DOHH2 (cell line): ENCODE data around the gene VGLL4.

ENCODE experiments used
- H3F3A ChIP-seq: fragments of 200-600 bp; sonication (generic), shearing (Covaris generic); 2 replicates; pipeline ENCODE4 v1.6.0; 2016; ENCODE audit warnings: antibody characterized with exemption, mild to moderate bottlenecking; ENCODE audit not compliant: control insufficient read depth, insufficient read depth
- H3K27ac ChIP-seq: fragments of 200-600 bp; sonication (generic); 2 replicates; pipeline ENCODE4 v1.5.1; 2014; ENCODE audit warnings: low read depth, mild to moderate bottlenecking, low read length, moderate library complexity
- H3K27me3 ChIP-seq: fragments of 200-600 bp; sonication (generic); 2 replicates; pipeline ENCODE4 v1.6.1; 2014; ENCODE audit warnings: mild to moderate bottlenecking, low read length, mixed read lengths; ENCODE audit not compliant: control insufficient read depth
- H3K36me3 ChIP-seq: fragments of 200-600 bp; sonication (generic); 2 replicates; pipeline ENCODE4 v1.6.1; 2014; ENCODE audit warnings: mild to moderate bottlenecking, low read length, moderate library complexity, mixed read lengths; ENCODE audit not compliant: control insufficient read depth
- H3K4me1 ChIP-seq: fragments of 200-600 bp; sonication (generic); 2 replicates; pipeline ENCODE4 v1.6.1; 2014; ENCODE audit warnings: mild to moderate bottlenecking, low read length, mixed read lengths; ENCODE audit not compliant: control insufficient read depth
- H3K4me2 ChIP-seq: fragments of 200-600 bp; sonication (generic); 2 replicates; pipeline ENCODE4 v1.6.0; 2014; ENCODE audit warnings: mild to moderate bottlenecking, low read length, moderate library complexity
- H3K4me3 ChIP-seq: fragments of 200-600 bp; sonication (generic); 2 replicates; pipeline ENCODE4 v1.5.1; 2014; ENCODE audit warnings: mild to moderate bottlenecking, low read length, mixed read lengths
- H3K79me2 ChIP-seq: fragments of 200-600 bp; sonication (generic); 2 replicates; pipeline ENCODE4 v1.6.1; 2014; ENCODE audit warnings: mild to moderate bottlenecking, low read length, mixed read lengths; ENCODE audit not compliant: control insufficient read depth
- H3K9me2 ChIP-seq: fragments of 200-600 bp; sonication (generic); replicated peaks from 2 replicates; pipeline ENCODE4 v1.6.1; 2014; ENCODE audit warnings: mild to moderate bottlenecking, low read length, mixed read lengths; ENCODE audit not compliant: control insufficient read depth
- H3K9me3 ChIP-seq: fragments of 200-600 bp; sonication (generic); 2 replicates; pipeline ENCODE4 v1.6.1; 2014; ENCODE audit warnings: antibody characterized with exemption, low read length, mixed read lengths; ENCODE audit not compliant: control insufficient read depth, insufficient read depth
- H4K20me1 ChIP-seq: fragments of 200-600 bp; sonication (generic); 2 replicates; pipeline ENCODE4 v1.6.0; 2014; ENCODE audit warnings: low read depth, mild to moderate bottlenecking, antibody characterized with exemption, low read length, moderate library complexity; ENCODE audit not compliant: control insufficient read depth, insufficient read depth
- EZH2phosphoT487 ChIP-seq: fragments of 200-600 bp; sonication (generic); IDR thresholded peaks from 2 replicates; pipeline ENCODE4 v1.6.1; 2017; ENCODE audit warnings: borderline replicate concordance, mild to moderate bottlenecking, antibody characterized with exemption, low read length, moderate library complexity, mixed read lengths
- TF ChIP-seq, protein P1 (sequence below): fragments of 200-600 bp; sonication (generic); IDR thresholded peaks from one replicate; pipeline ENCODE4 v1.5.1; 2014; ENCODE audit warnings: antibody characterized with exemption, mild to moderate bottlenecking, low read depth, low read length; ENCODE audit not compliant: poor library complexity, severe bottlenecking

VGLL4 gene

DNA sequence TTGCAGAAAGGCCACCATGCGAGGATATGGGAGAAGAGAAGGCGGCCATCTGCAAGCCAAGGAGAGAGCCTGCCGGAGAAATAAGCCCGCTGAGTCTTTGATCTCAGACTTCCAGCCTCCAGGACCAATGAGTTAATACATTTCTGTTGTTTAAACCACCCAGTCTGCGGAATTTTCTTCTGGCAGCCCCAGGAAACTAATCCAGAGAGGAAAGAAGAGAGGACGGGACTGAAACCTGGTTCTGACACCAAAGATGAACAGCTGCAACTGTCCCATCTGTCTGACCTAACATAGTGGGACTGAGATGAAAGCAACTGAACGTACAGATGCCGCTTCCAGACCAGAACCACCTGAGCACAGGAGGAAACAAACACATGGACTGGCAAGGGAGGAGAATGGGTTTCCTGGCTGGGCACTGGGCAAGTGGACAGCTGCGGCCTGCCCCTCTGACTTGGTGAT, 32.3 kb downstream of the VGLL4 start:
- Histone ChIP-seq H3K27me3 (no peaks in the 10 kb centered on the region), H3K79me2 (peaks cover 100% of the 10 kb centered on the region), H4K20me1 (peaks cover 25% of the 10 kb centered on the region), H3K4me3 (no peak overlapping the region), H3K27ac (no peak overlapping the region), H3F3A (peaks cover 4% of the 10 kb centered on the region; the same call in 1 of the 2 replicates), H3K4me1 (peaks cover 56% of the 10 kb centered on the region), H3K9me2 (no peaks in the 10 kb centered on the region), H3K36me3 (peaks cover 42% of the 10 kb centered on the region), H3K4me2 (no peak overlapping the region), H3K9me3 (no peaks in the 10 kb centered on the region)
- TF ChIP-seq, protein P1, sequence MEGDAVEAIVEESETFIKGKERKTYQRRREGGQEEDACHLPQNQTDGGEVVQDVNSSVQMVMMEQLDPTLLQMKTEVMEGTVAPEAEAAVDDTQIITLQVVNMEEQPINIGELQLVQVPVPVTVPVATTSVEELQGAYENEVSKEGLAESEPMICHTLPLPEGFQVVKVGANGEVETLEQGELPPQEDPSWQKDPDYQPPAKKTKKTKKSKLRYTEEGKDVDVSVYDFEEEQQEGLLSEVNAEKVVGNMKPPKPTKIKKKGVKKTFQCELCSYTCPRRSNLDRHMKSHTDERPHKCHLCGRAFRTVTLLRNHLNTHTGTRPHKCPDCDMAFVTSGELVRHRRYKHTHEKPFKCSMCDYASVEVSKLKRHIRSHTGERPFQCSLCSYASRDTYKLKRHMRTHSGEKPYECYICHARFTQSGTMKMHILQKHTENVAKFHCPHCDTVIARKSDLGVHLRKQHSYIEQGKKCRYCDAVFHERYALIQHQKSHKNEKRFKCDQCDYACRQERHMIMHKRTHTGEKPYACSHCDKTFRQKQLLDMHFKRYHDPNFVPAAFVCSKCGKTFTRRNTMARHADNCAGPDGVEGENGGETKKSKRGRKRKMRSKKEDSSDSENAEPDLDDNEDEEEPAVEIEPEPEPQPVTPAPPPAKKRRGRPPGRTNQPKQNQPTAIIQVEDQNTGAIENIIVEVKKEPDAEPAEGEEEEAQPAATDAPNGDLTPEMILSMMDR = no peak
- no peak for TF ChIP-seq EZH2phosphoT487

DNA sequence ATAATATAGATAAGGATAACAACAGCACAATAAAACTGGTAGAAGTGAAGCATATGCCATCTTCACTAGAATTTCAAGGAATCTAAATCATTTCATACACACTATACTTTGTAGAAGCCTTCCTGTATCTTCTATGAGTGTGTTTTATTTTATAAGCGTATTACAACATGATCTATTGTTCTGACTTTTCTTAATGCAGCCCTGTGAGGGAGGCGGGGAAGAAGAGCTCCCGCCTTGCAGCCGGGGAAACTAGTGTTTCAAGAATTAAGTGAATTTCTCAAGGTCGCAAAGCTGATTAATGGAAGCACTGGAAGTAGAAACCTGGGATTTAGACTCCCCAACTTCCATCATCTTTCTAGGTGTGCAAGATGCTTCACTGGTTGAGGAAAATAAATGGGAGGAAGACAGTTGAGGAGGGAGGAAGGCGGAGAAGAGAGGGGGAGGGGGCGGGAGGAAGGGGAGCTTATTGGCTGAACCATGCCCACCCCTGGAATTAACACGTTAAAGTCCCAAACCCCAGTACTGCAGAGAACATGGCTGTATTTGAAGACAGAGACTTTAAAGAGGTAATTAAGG, 32.9 kb downstream of the VGLL4 start:
- no peak for TF ChIP-seq EZH2phosphoT487
- TF ChIP-seq, protein P1 = no peak
- H3K9me3 ChIP-seq = no peaks in the 10 kb centered on the region
- no peak overlapping the region for H3K27ac ChIP-seq
- H3K27me3 ChIP-seq = no peaks in the 10 kb centered on the region
- peaks cover 100% of the 10 kb centered on the region for H3K79me2 ChIP-seq
- peaks cover 62% of the 10 kb centered on the region for H3K4me1 ChIP-seq
- peaks cover 5% of the 10 kb centered on the region; the same call in 1 of the 2 replicates for H3F3A ChIP-seq
- no peak overlapping the region for H3K4me2 ChIP-seq
- H3K36me3 ChIP-seq = peaks cover 47% of the 10 kb centered on the region
- no peaks in the 10 kb centered on the region for H3K9me2 ChIP-seq
- H4K20me1 ChIP-seq = peaks cover 19% of the 10 kb centered on the region
- H3K4me3 ChIP-seq = no peak overlapping the region

DNA sequence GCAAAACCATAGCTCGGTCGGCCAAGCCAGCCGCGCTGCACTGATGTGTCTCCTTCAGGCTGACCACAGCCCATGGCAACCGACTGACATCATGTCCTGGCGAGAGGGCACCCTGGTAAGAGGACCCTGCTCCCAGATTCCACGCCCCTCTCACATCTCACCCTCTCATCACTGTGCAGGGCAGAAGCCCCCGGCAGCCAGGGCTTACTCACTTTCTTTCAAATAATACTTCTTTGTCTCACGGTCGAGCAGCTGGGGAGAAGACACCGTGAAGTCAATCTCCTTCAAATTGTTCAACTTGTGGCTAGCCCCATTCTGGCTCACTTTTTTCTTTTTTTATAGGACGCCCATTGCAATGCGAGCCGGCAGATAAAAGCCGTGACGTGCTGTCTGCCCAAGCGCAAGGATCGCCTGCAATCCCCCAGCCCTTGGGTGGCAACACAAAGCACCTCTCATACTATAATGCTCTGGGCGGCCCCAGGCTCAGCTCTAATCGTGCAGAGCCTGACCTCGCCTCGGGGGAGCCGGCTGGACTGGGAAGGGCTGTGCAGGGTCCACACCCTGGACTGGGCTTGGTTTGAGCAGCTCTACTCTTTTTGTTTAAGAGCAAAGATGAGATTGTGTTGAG, 33.6 kb downstream of the VGLL4 start:
- Histone ChIP-seq H3K36me3 (peaks cover 49% of the 10 kb centered on the region), H3K4me3 (no peak overlapping the region), H3K9me3 (no peaks in the 10 kb centered on the region), H3K4me1 (peaks cover 68% of the 10 kb centered on the region), H3K27ac (no peak overlapping the region), H3F3A (peaks cover 11% of the 10 kb centered on the region; the same call in 1 of the 2 replicates), H3K9me2 (no peaks in the 10 kb centered on the region), H4K20me1 (peaks cover 17% of the 10 kb centered on the region), H3K79me2 (peaks cover 100% of the 10 kb centered on the region), H3K27me3 (no peaks in the 10 kb centered on the region), H3K4me2 (peak overlapping the region; percentile 40; the same call in 1 of the 2 replicates)
- TF ChIP-seq EZH2phosphoT487 = no peak
- TF ChIP-seq, protein P1 = no peak
